HEK293T (cell line): ENCODE data around the gene INHBE.

Experiments
- ARNT ChIP-seq: fragments of 450-650 bp; IDR thresholded peaks from 2 replicates; pipeline ENCODE4 v1.6.1; 2017; ENCODE audit warnings: mild to moderate bottlenecking
- BHLHE40 ChIP-seq: fragments of 450-650 bp; IDR thresholded peaks from 2 replicates; pipeline ENCODE4 v1.6.1; 2016; ENCODE audit warnings: mild to moderate bottlenecking, moderate library complexity, borderline replicate concordance
- FOXA1 ChIP-seq: fragments of 450-650 bp; IDR thresholded peaks from 2 replicates; pipeline ENCODE4 v1.6.1; 2016; ENCODE audit warnings: mild to moderate bottlenecking
- FOXK2 ChIP-seq: fragments of 450-650 bp; IDR thresholded peaks from 2 replicates; pipeline ENCODE4 v1.6.1; 2016; ENCODE audit warnings: mild to moderate bottlenecking
- FOXM1 ChIP-seq: fragments of 450-650 bp; IDR thresholded peaks from 2 replicates; pipeline ENCODE4 v1.6.1; 2017; ENCODE audit warnings: mild to moderate bottlenecking, borderline replicate concordance
- HDGF ChIP-seq: fragments of 450-650 bp; IDR thresholded peaks from 2 replicates; pipeline ENCODE4 v1.6.1; 2017; ENCODE audit warnings: antibody characterized with exemption, borderline replicate concordance
- PKNOX1 ChIP-seq: fragments of 450-650 bp; IDR thresholded peaks from 2 replicates; pipeline ENCODE4 v1.6.1; 2016
- SP1 ChIP-seq: fragments of 450-650 bp; IDR thresholded peaks from 2 replicates; pipeline ENCODE4 v1.6.1; 2017
- SUZ12 ChIP-seq: fragments of 450-650 bp; IDR thresholded peaks from 2 replicates; pipeline ENCODE4 v1.6.1; 2016; ENCODE audit warnings: mild to moderate bottlenecking
- TARDBP ChIP-seq: fragments of 450-650 bp; IDR thresholded peaks from 2 replicates; pipeline ENCODE4 v1.6.1; 2016
- ZNF384 ChIP-seq: fragments of 450-650 bp; IDR thresholded peaks from 2 replicates; pipeline ENCODE4 v1.6.1; 2016

- no peak for TF ChIP-seq FOXA1
- TF ChIP-seq PKNOX1, result no peak
- TF ChIP-seq TARDBP, result no peak
- TF ChIP-seq SUZ12, result no peak
- TF ChIP-seq FOXM1, result no peak
- no peak for TF ChIP-seq HDGF
- no peak for TF ChIP-seq SP1
- no peak for TF ChIP-seq ARNT
- no peak for TF ChIP-seq ZNF384
- TF ChIP-seq FOXK2, result no peak
- no peak for TF ChIP-seq BHLHE40
These were observed 6.3 kb downstream of the INHBE start for GRCh38 chr12:57461276-57461916.
